Smooth muscle cell (in vitro differentiated cells): ENCODE data around the gene FER. TPM values are rescaled to one million over a fixed set of nuclear protein-coding genes. Genes with fewer than 3 reads are reported as not detected.

Source experiments
- DNase-seq: peaks from one replicate; lab custom pipeline; 2025; ENCODE audit not compliant: unreplicated experiment; lab: John Stamatoyannopoulos, UW
- H2AFZ ChIP-seq: fragments of 200-600 bp; sonication (generic); 2 replicates; pipeline ENCODE4 v1.6.0; 2016; ENCODE audit warnings: antibody characterized with exemption, low read depth, mild to moderate bottlenecking
- H3F3A ChIP-seq: fragments of 200-600 bp; sonication (generic); 2 replicates; pipeline ENCODE4 v1.6.0; 2017; ENCODE audit warnings: antibody characterized with exemption, low read depth
- H3K27ac ChIP-seq: fragments of 200-600 bp; sonication (generic); 2 replicates; pipeline ENCODE4 v1.5.1; 2016; ENCODE audit warnings: low read depth, mild to moderate bottlenecking
- H3K27me3 ChIP-seq: fragments of 200-600 bp; sonication (generic); 2 replicates; pipeline ENCODE4 v1.6.1; 2016; ENCODE audit warnings: low read depth, mild to moderate bottlenecking
- H3K36me3 ChIP-seq: fragments of 200-600 bp; sonication (generic); 2 replicates; pipeline ENCODE4 v1.5.1; 2016; ENCODE audit warnings: low read depth
- H3K4me1 ChIP-seq: fragments of 200-600 bp; sonication (generic); 2 replicates; pipeline ENCODE4 v1.5.1; 2016; ENCODE audit warnings: low read depth
- H3K4me2 ChIP-seq: fragments of 200-600 bp; sonication (generic); 2 replicates; pipeline ENCODE4 v1.6.0; 2016; ENCODE audit warnings: mild to moderate bottlenecking
- H3K4me3 ChIP-seq: fragments of 200-600 bp; sonication (generic); 2 replicates; pipeline ENCODE4 v1.5.1; 2016; ENCODE audit warnings: mild to moderate bottlenecking
- H3K79me2 ChIP-seq: fragments of 200-600 bp; sonication (generic); 2 replicates; pipeline ENCODE4 v1.6.0; 2016; ENCODE audit warnings: low read depth, mild to moderate bottlenecking
- H3K9ac ChIP-seq: fragments of 200-600 bp; sonication (generic); 2 replicates; pipeline ENCODE4 v1.6.0; 2016; ENCODE audit warnings: low read depth
- H3K9me3 ChIP-seq: fragments of 200-600 bp; sonication (generic); replicated peaks from 2 replicates; pipeline ENCODE4 v1.5.1; 2016; ENCODE audit warnings: low read depth
- H4K20me1 ChIP-seq: fragments of 200-600 bp; sonication (generic); 2 replicates; pipeline ENCODE4 v1.6.0; 2016; ENCODE audit warnings: low read depth
- CTCF ChIP-seq: fragments of 200-600 bp; sonication (generic); IDR thresholded peaks from 2 replicates; pipeline ENCODE4 v1.5.1; 2017; ENCODE audit warnings: borderline replicate concordance, mild to moderate bottlenecking, antibody characterized with exemption; ENCODE audit not compliant: insufficient read depth, poor library complexity, severe bottlenecking
- WGBS: methylation state at CpG from one replicate; pipeline ENCODE4 v1.1.7; 2016; ENCODE audit warnings: low lambda C conversion rate; 5-methylcytosine and 5-hydroxymethylcytosine counted together
- polyA plus RNA-seq: library from polyadenylated mRNA; unstranded; fragments of >200 nt; fragmentation: Nextera tagmentation; extraction: Ambion mirVana; gene quantifications from 2 replicates; pipeline ENCODE4 v1.2.1, GENCODE V29; 2016
- total RNA-seq: library from RNA; depleted of rRNA; stranded (reverse); fragments of >200 nt; gene quantifications from 2 replicates; pipeline ENCODE4 v1.2.3, GENCODE V29; 2014

The FER gene
- total and polyA plus RNA-seq, 2 experiments from 2014 or later, result 15.6 to 16.4 TPM

DNA sequence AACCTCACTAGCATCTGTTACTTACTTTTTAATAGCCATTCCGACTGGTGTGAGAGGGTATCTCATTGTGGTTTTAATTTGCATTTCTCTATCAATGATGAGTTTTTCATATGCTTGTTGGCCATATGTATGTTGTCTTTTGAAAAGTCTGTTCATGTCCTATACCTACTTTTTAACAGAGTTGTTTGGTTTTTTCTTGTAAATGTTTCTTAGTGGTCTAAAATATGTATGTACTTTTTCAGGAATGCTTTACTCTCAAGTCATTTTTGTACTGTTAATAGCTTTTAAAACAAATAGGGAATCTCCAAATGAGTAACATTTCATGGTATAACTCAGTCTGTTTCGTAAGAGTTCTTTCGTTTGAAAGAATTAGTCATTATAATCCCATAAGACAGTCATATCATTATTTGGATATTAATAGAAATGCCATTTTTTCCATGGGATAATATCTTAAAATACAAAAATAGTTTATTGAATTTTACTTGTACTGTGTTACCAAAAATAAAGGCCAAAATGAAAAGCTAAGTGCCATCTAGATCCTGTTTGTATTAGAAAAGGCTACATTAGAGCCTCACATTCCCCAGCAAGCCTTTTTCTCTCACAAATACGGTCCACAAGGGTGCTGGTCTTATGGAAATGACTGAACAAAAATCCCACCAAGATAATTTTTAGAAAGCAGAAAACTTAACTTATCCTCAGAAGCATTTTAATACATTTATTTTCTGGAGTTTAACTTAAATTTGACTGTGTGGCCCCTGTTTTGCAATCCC is 414.4 kb downstream of the FER start:
- Histone ChIP-seq H3K27ac (peak overlapping the region; percentile 64), H3K36me3 (no peaks in the 10 kb centered on the region), H3F3A (no peaks in the 10 kb centered on the region), H3K4me3 (no peak overlapping the region), H2AFZ (no peak overlapping the region), H3K4me1 (no peaks in the 10 kb centered on the region), H3K27me3 (no peaks in the 10 kb centered on the region), H3K4me2 (peak overlapping the region; percentile 1), H3K9me3 (no peaks in the 10 kb centered on the region), H4K20me1 (no peaks in the 10 kb centered on the region), H3K9ac (no peak overlapping the region), H3K79me2 (no peaks in the 10 kb centered on the region)
- DNase-seq, result no peak
- WGBS, result 64% methylated on average over 4 of the region's 4 CpGs
- TF ChIP-seq CTCF, result no peak

DNA sequence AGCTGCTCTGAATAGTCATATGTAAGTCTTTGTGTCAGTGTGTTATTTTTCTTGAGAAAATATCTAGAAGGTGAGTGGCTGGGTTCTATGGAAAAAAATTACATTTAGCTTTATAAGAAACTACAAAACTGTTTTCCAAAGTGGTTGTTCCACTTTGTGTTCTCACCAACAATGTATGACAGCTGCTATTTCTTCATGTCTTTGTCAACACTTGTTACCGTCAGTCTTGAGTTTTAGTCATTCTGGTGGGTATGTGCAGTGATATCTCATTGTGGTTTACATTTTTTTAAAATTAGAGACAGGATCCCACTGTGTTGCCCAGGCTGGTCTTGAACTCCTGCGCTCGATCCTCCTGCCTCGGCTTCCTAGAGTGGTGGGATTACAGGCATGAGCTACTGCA is 415.6 kb downstream of the FER start:
- H2AFZ ChIP-seq, result no peak overlapping the region
- no peaks in the 10 kb centered on the region for H3K27me3 ChIP-seq
- no peak overlapping the region for H3K9ac ChIP-seq
- TF ChIP-seq CTCF, result no peak
- H4K20me1 ChIP-seq, result no peaks in the 10 kb centered on the region
- no peak overlapping the region for H3K4me2 ChIP-seq
- H3K27ac ChIP-seq, result no peak overlapping the region
- no peak overlapping the region for H3K4me3 ChIP-seq
- H3K4me1 ChIP-seq, result no peaks in the 10 kb centered on the region
- no peaks in the 10 kb centered on the region for H3F3A ChIP-seq
- WGBS, result 94% methylated on average over 4 of the region's 4 CpGs
- H3K36me3 ChIP-seq, result no peaks in the 10 kb centered on the region
- no peak for DNase-seq
- no peaks in the 10 kb centered on the region for H3K79me2 ChIP-seq
- no peaks in the 10 kb centered on the region for H3K9me3 ChIP-seq

DNA sequence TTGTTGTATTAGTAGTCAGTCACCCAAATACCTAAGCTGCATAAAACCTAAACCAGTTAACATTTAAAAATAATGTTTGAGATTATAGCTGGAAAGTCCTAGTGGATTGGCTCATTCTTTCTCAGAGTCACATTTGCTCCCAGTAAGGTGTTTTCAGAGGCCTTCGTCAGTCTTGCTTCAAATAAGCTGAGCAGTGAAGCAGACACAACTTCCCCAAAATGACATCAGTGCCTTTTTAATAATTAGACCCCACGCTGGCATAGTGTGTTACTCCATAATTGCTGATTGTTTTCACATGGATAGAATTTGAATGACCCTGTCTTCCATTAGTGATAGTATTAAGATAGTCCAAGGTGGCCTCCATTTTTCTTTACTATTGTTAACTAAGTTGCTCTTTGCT is 416.3 kb downstream of the FER start:
- Histone ChIP-seq H2AFZ (no peak overlapping the region), H3K9me3 (no peaks in the 10 kb centered on the region), H3K79me2 (no peaks in the 10 kb centered on the region), H3F3A (no peaks in the 10 kb centered on the region), H3K4me3 (no peak overlapping the region), H3K36me3 (no peaks in the 10 kb centered on the region), H4K20me1 (no peaks in the 10 kb centered on the region), H3K27me3 (no peaks in the 10 kb centered on the region), H3K9ac (no peak overlapping the region), H3K27ac (no peak overlapping the region), H3K4me2 (no peak overlapping the region), H3K4me1 (no peaks in the 10 kb centered on the region)
- no peak for DNase-seq
- WGBS, result 100% methylated on average over 2 of the region's 2 CpGs
- no peak for TF ChIP-seq CTCF

DNA sequence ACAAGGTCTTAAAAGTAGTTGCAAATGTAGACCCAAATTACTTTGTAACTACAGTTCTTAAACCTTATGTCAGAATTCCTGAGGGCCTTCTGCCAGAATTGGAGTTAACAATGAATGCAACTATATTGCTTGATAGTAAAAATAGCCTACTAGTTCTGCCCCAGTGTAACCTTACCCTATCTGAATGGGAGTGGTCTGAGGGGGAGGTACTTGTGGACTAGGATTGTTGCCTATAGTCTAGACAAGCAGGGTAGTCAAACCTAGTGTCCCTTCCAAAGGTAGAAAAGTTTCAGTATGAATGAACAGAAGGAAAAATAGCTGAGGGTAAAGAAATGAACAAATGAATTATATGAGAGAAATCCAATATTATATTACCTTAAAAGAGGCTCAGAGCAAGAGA is 419.9 kb downstream of the FER start:
- no peaks in the 10 kb centered on the region for H3K9me3 ChIP-seq
- no peaks in the 10 kb centered on the region for H3K79me2 ChIP-seq
- no peak overlapping the region for H3K4me2 ChIP-seq
- H3K27me3 ChIP-seq, result no peaks in the 10 kb centered on the region
- H3F3A ChIP-seq, result no peaks in the 10 kb centered on the region
- TF ChIP-seq CTCF, result no peak
- DNase-seq, result no peak
- H3K4me1 ChIP-seq, result no peaks in the 10 kb centered on the region
- no peaks in the 10 kb centered on the region for H4K20me1 ChIP-seq
- no peaks in the 10 kb centered on the region for H3K36me3 ChIP-seq
- H3K9ac ChIP-seq, result no peak overlapping the region
- H3K27ac ChIP-seq, result no peak overlapping the region
- no peak overlapping the region for H3K4me3 ChIP-seq
- H2AFZ ChIP-seq, result no peak overlapping the region
